HepG2 (cell line): Measurements from ENCODE around the gene PRKN. TPM values are rescaled to one million over a fixed set of nuclear protein-coding genes. Genes with fewer than 3 reads are reported as not detected.

Source experiments
- ATAC-seq: fragments of 200-7000 bp; cut with Tn5 transposase; 3 replicates; pipeline ENCODE4 v1.9.1; 2020; ENCODE audit warnings: mild to moderate bottlenecking, moderate library complexity
- BruUV-seq: library from RNA; stranded (reverse); fragments of 400-500 nt; replicated peaks from 2 replicates; lab custom pipeline; 2021; lab: Mats Ljungman, UMichigan
- CTCF ChIA-PET: fragments of 300-600 bp; formaldehyde crosslinking; extraction: SDS; loops from one replicate; lab custom pipeline; 2021; ENCODE audit warnings: low total read pairs, inconsistent platforms, low intra/inter-chr PET ratio; lab: Yijun Ruan, JAX
- POLR2A ChIA-PET: fragments of 350-600 bp; sonication (Branson Sonifier 250); formaldehyde crosslinking; loops from one replicate; lab custom pipeline; 2020; ENCODE audit warnings: antibody characterized with exemption, inconsistent platforms; lab: Yijun Ruan, JAX
- DNase-seq: peaks from one replicate; pipeline ENCODE4 v3.0.0-alpha.2; 2015; ENCODE audit warnings: low spot score
- FAIRE-seq: peaks from 3 replicates; lab custom pipeline; 2011; peaks lifted over from hg19 to GRCh38; lab: Jason Lieb, UNC
- H2AFZ ChIP-seq: one replicate; pipeline ENCODE4 v1.6.1; 2011; ENCODE audit warnings: low read length, inconsistent platforms
- H3K27ac ChIP-seq: fragments of 300-600 bp; 3 replicates; pipeline ENCODE4 v1.8.0; 2011; ENCODE audit warnings: mixed run types, mild to moderate bottlenecking, mixed read lengths, low read length, inconsistent platforms; ENCODE audit not compliant: insufficient read depth; ENCODE audit errors: extremely low read length
- H3K27me3 ChIP-seq, 2 experiments: fragments of 200-600 bp in 1 of 2; 2 replicates in 1 of 2; 3 replicates in 1 of 2; pipeline versions ENCODE4 v1.6.0 to v1.8.0; 2011; ENCODE audit warnings: low read length in 2 of 2, mild to moderate bottlenecking in 2 of 2, moderate library complexity in 2 of 2, inconsistent platforms in 1 of 2; ENCODE audit not compliant: insufficient read depth in 2 of 2, control insufficient read depth in 1 of 2
- H3K36me3 ChIP-seq, 2 experiments: fragments of 200-600 bp in 1 of 2; replicated peaks in 1 of 2; 2 replicates in 1 of 2; 3 replicates in 1 of 2; pipeline versions ENCODE4 v1.5.1 to v1.8.0; 2011; ENCODE audit warnings: low read length in 2 of 2, inconsistent platforms in 1 of 2; ENCODE audit not compliant: insufficient read depth in 2 of 2, control insufficient read depth in 1 of 2
- H3K4me1 ChIP-seq: 2 replicates; pipeline ENCODE4 v1.5.1; 2012; ENCODE audit warnings: low read length, inconsistent platforms; ENCODE audit not compliant: insufficient read depth
- H3K4me2 ChIP-seq: 2 replicates; pipeline ENCODE4 v1.6.0; 2011; ENCODE audit warnings: low read depth, low read length, inconsistent platforms
- H3K4me3 ChIP-seq, 3 experiments: fragments of 200-600 bp in 1 of 3; sonication (generic), shearing (Covaris generic) in 1 of 3; replicated peaks in 1 of 3; 2 replicates each; pipeline ENCODE4 v1.5.1; 2011 to 2016; ENCODE audit warnings: low read length in 3 of 3, inconsistent platforms in 2 of 3, low read depth in 2 of 3, mild to moderate bottlenecking in 2 of 3, control low read depth in 1 of 3, mixed read lengths in 1 of 3; ENCODE audit not compliant: insufficient read depth in 1 of 3
- H3K79me2 ChIP-seq: one replicate; pipeline ENCODE4 v1.6.1; 2011; ENCODE audit warnings: low read length, inconsistent platforms; ENCODE audit not compliant: insufficient read depth
- H3K9ac ChIP-seq: 2 replicates; pipeline ENCODE4 v1.6.0; 2011; ENCODE audit warnings: mild to moderate bottlenecking, low read depth, low read length, inconsistent platforms; ENCODE audit not compliant: insufficient read depth
- H3K9me3 ChIP-seq: 2 replicates; pipeline ENCODE4 v1.5.1; 2012; ENCODE audit warnings: mild to moderate bottlenecking, low read length
- H4K20me1 ChIP-seq: 2 replicates; pipeline ENCODE4 v1.6.0; 2011; ENCODE audit warnings: inconsistent platforms, mild to moderate bottlenecking, low read length, moderate library complexity; ENCODE audit not compliant: insufficient read depth
- BRCA1 ChIP-seq: sonication (generic); formaldehyde crosslinking; IDR thresholded peaks from 2 replicates; pipeline ENCODE4 v1.4.0; 2020; ENCODE audit warnings: missing genetic modification reagents
- KMT2B ChIP-seq: IDR thresholded peaks from 2 replicates; pipeline ENCODE4 v1.6.1; 2016; ENCODE audit warnings: missing genetic modification reagents, missing compliant biosample characterization
- MYC ChIP-seq: sonication (generic); formaldehyde crosslinking; IDR thresholded peaks from 2 replicates; pipeline ENCODE4 v1.9.0; 2021; ENCODE audit warnings: missing genetic modification reagents, borderline replicate concordance
- PHF20 ChIP-seq: sonication (generic); formaldehyde crosslinking; IDR thresholded peaks from 2 replicates; pipeline ENCODE4 v1.5.0; 2020; ENCODE audit warnings: mild to moderate bottlenecking, missing genetic modification reagents
- PLRG1 ChIP-seq: fragments of 450-650 bp; conservative IDR thresholded peaks from 2 replicates; pipeline ENCODE4 v1.6.1; 2016
- SMC3 ChIP-seq: IDR thresholded peaks from 2 replicates; pipeline ENCODE4 v1.6.1; 2011; ENCODE audit warnings: low read length, improper control_type of control experiment
- SP140L ChIP-seq: sonication (generic); formaldehyde crosslinking; IDR thresholded peaks from 2 replicates; pipeline ENCODE4 v1.4.0; 2020; ENCODE audit warnings: missing genetic modification reagents, borderline replicate concordance
- THAP11 ChIP-seq: IDR thresholded peaks from 2 replicates; pipeline ENCODE4 v1.6.1; 2016; ENCODE audit warnings: missing biosample characterization, missing genetic modification reagents
- ZBTB7B ChIP-seq: sonication (generic); formaldehyde crosslinking; IDR thresholded peaks from 2 replicates; pipeline ENCODE4 v1.4.0; 2020; ENCODE audit warnings: missing genetic modification reagents
- ZNF143 ChIP-seq: sonication (generic); formaldehyde crosslinking; IDR thresholded peaks from 2 replicates; pipeline ENCODE4 v1.4.0; 2020; ENCODE audit warnings: missing genetic modification reagents
- ZNF383 ChIP-seq: sonication (generic); formaldehyde crosslinking; IDR thresholded peaks from 2 replicates; pipeline ENCODE4 v1.4.0; 2020; ENCODE audit warnings: missing genetic modification reagents, mild to moderate bottlenecking, borderline replicate concordance
- ZNF460 ChIP-seq: sonication (generic); formaldehyde crosslinking; IDR thresholded peaks from 2 replicates; pipeline ENCODE4 v1.5.1; 2020; ENCODE audit warnings: missing genetic modification reagents, mild to moderate bottlenecking, borderline replicate concordance
- ZNF766 ChIP-seq: sonication (generic); formaldehyde crosslinking; IDR thresholded peaks from 2 replicates; pipeline ENCODE4 v1.5.0; 2020; ENCODE audit warnings: missing genetic modification reagents, borderline replicate concordance
- ZXDC ChIP-seq: sonication (generic); formaldehyde crosslinking; IDR thresholded peaks from 2 replicates; pipeline ENCODE4 v1.5.0; 2020; ENCODE audit warnings: mild to moderate bottlenecking, missing genetic modification reagents
- WGBS: methylation state at CpG from one replicate; pipeline ENCODE4 v1.1.6; 2017; ENCODE audit warnings: low lambda C conversion rate; 5-methylcytosine and 5-hydroxymethylcytosine counted together
- in situ Hi-C: cut with HindIII; loops from 2 replicates; pipeline ENCODE4 v1.10.0; 2017; ENCODE audit warnings: low pct_unique_long_range_greater_than_20kb; ENCODE audit not compliant: extremely low pct_ligation_motif_present
- intact Hi-C: fragments of 100-400 bp; cut with micrococcal nuclease; formaldehyde crosslinking; loops from one replicate; pipeline ENCODE4 v1.10.0; 2022; ENCODE audit not compliant: unreplicated experiment
- polyA plus RNA-seq, 8 experiments: library from polyadenylated mRNA; depleted of rRNA in 3 of 8; stranded (reverse) in 7 of 8; unstranded in 1 of 8; fragments of >200 nt; fragmentation: Illumina TruSeq in 4 of 8; extraction: Trizol in 4 of 8; gene quantifications; 2 replicates each; pipeline versions ENCODE4 v1.2.1 to v1.2.3, GENCODE V29; 2011 to 2016; ENCODE audit warnings: low read depth in 4 of 8, missing spikeins in 1 of 8, mixed read lengths in 1 of 8; ENCODE audit not compliant: insufficient read depth in 1 of 8
- total RNA-seq, 5 experiments: library from RNA; depleted of rRNA; stranded (reverse); fragments of >200 nt; fragmentation: Illumina TruSeq; extraction: Trizol; gene quantifications; 2 replicates each; pipeline ENCODE4 v1.2.3, GENCODE V29; 2016; ENCODE audit warnings: low read depth in 1 of 5
- TF ChIP-seq, protein P1 (sequence below): sonication (generic); formaldehyde crosslinking; IDR thresholded peaks from 2 replicates; pipeline ENCODE4 v1.9.0; 2021; ENCODE audit warnings: missing genetic modification reagents, borderline replicate concordance

PRKN gene
- total and polyA plus RNA-seq, 2 of the 13 experiments (the other 11 are each of a cell fraction or from before 2014, with no cell fraction given), result 0.31 to 0.44 TPM

DNA sequence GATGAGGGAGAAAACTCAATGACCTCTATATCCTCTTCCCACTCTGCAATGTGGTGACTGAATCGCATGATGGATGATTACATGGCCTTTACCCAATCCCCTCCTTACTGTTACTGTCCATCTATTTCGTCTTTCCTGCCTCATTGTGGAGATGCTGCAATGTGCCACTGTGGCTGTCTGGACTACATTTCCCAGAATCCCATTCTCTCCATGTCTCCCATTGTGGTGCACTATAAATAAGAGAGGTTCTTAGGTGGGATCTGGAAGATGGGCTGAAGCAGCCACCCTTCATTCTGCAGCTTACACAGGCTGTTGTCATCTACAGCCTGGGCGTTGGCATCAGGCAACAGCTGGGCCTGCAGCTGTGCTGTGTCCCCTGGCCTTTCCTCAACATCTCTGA is 233.6 kb downstream of the PRKN start:
- no TSS peak for BruUV-seq
- peaks cover 6% of the 10 kb centered on the region; the same call in 1 of the 2 replicates for H3K9me3 ChIP-seq
- H2AFZ ChIP-seq, result no peak overlapping the region
- in situ Hi-C loops (no loop called here), intact Hi-C loops (no loop called here)
- ChIA-PET CTCF (no interaction called here), POLR2A (no interaction called here)
- WGBS, result 44% methylated on average over 3 of the region's 3 CpGs
- DNase-seq, result no peak
- no peaks in the 10 kb centered on the region for H4K20me1 ChIP-seq
- peaks cover 13% of the 10 kb centered on the region for H3K4me1 ChIP-seq
- no peak overlapping the region for H3K27ac ChIP-seq
- no peak overlapping the region for H3K9ac ChIP-seq
- ATAC-seq, result no peak
- no peaks in the 10 kb centered on the region for H3K79me2 ChIP-seq
- no peak for FAIRE-seq
- H3K4me2 ChIP-seq, result no peak overlapping the region
- TF ChIP-seq ZNF143 (CRISPR knock-in tag) (peak; percentile 65), PLRG1 (no peak), ZNF383 (no peak), THAP11 (CRISPR knock-in tag) (peak; percentile 77), ZNF460 (CRISPR knock-in tag) (no peak)
- H3K4me3 ChIP-seq, result no peak overlapping the region
- no peaks in the 10 kb centered on the region for H3K27me3 ChIP-seq
- H3K36me3 ChIP-seq, result no peaks in the 10 kb centered on the region

DNA sequence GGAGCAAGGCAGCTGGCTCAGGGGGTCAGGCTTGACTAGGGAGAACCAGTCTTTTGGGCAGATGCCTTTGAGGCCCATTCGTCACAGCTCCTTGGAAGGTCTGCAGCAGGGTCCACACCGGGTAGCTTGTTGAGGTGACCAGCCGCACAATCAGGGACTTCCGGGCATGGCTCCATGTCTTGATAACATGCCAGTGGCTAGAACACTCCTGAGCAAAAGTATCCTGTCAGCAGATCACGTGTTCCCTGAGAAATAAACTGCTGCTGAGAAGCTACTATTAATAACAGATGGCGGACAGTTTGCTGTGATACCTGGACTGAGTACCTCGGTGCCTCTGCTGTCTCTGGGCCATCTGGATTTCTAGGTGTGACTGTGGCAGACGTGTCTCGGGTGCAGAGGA is 235.9 kb downstream of the PRKN start:
- in situ Hi-C loops, result no loop called here
- no peak for TF ChIP-seq SMC3
- no peak for TF ChIP-seq KMT2B (CRISPR knock-in tag)
- TF ChIP-seq ZNF766 (CRISPR knock-in tag), result no peak
- no peak for TF ChIP-seq SP140L (CRISPR knock-in tag)
- TF ChIP-seq ZXDC, result no peak
- no peak for TF ChIP-seq MYC (CRISPR knock-in tag)
- no peak for TF ChIP-seq BRCA1
- TF ChIP-seq, protein P1, sequence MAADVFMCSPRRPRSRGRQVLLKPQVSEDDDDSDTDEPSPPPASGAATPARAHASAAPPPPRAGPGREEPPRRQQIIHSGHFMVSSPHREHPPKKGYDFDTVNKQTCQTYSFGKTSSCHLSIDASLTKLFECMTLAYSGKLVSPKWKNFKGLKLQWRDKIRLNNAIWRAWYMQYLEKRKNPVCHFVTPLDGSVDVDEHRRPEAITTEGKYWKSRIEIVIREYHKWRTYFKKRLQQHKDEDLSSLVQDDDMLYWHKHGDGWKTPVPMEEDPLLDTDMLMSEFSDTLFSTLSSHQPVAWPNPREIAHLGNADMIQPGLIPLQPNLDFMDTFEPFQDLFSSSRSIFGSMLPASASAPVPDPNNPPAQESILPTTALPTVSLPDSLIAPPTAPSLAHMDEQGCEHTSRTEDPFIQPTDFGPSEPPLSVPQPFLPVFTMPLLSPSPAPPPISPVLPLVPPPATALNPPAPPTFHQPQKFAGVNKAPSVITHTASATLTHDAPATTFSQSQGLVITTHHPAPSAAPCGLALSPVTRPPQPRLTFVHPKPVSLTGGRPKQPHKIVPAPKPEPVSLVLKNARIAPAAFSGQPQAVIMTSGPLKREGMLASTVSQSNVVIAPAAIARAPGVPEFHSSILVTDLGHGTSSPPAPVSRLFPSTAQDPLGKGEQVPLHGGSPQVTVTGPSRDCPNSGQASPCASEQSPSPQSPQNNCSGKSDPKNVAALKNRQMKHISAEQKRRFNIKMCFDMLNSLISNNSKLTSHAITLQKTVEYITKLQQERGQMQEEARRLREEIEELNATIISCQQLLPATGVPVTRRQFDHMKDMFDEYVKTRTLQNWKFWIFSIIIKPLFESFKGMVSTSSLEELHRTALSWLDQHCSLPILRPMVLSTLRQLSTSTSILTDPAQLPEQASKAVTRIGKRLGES (CRISPR knock-in tag), result no peak
- no peak for TF ChIP-seq PHF20
- TF ChIP-seq ZBTB7B (CRISPR knock-in tag), result no peak

More for the DNA sequence above, 235.9 kb downstream of the PRKN start:
- WGBS, result 62% methylated on average over 7 of the region's 9 CpGs
- ChIA-PET CTCF (no interaction called here), POLR2A (no interaction called here)
- FAIRE-seq, result no peak
- Histone ChIP-seq H3K4me1 (peaks cover 21% of the 10 kb centered on the region), H3K9ac (no peak overlapping the region), H3K27ac (no peak overlapping the region), H4K20me1 (no peaks in the 10 kb centered on the region), H3K9me3 (peaks cover 9% of the 10 kb centered on the region; the same call in 1 of the 2 replicates), H3K36me3 (no peaks in the 10 kb centered on the region), H3K4me3 (no peak overlapping the region), H3K27me3 (no peaks in the 10 kb centered on the region), H3K79me2 (no peaks in the 10 kb centered on the region), H3K4me2 (no peak overlapping the region), H2AFZ (no peak overlapping the region)
- intact Hi-C loops, result no loop called here
- no TSS peak for BruUV-seq
- no peak for DNase-seq
- no peak for ATAC-seq
